H9 (cell line): ENCODE data around the gene SGMS2. TPM values are rescaled to one million over a fixed set of nuclear protein-coding genes. Genes with fewer than 3 reads are reported as not detected.

ENCODE experiments used
- DNase-seq: peaks from one replicate; pipeline ENCODE4 v3.0.0-alpha.2; 2017
- H2AFZ ChIP-seq: one replicate; pipeline ENCODE4 v1.6.1; 2013; ENCODE audit warnings: mild to moderate bottlenecking, low read length, control low read depth, moderate library complexity
- H2AK5ac ChIP-seq: 2 replicates; pipeline ENCODE4 v1.6.1; 2013; ENCODE audit warnings: low read length, control low read depth, mixed read lengths; ENCODE audit not compliant: insufficient read length
- H2BK120ac ChIP-seq: one replicate; pipeline ENCODE4 v1.6.1; 2013; ENCODE audit warnings: low read depth, mild to moderate bottlenecking, low read length, control low read depth, inconsistent platforms; ENCODE audit not compliant: poor library complexity, severe bottlenecking
- H2BK12ac ChIP-seq: 2 replicates; pipeline ENCODE4 v1.6.1; 2013; ENCODE audit warnings: low read length, control low read depth, mixed read lengths, low read depth; ENCODE audit not compliant: insufficient read length
- H2BK15ac ChIP-seq: 2 replicates; pipeline ENCODE4 v1.6.1; 2013; ENCODE audit warnings: low read depth, low read length, control low read depth
- H2BK20ac ChIP-seq: one replicate; pipeline ENCODE4 v1.6.1; 2013; ENCODE audit warnings: low read depth, mild to moderate bottlenecking, low read length, control low read depth, inconsistent platforms; ENCODE audit not compliant: poor library complexity, severe bottlenecking
- H2BK5ac ChIP-seq: 2 replicates; pipeline ENCODE4 v1.6.1; 2013; ENCODE audit warnings: low read length, control low read depth, mixed read lengths; ENCODE audit not compliant: insufficient read length
- H3K14ac ChIP-seq: 2 replicates; pipeline ENCODE4 v1.6.1; 2013; ENCODE audit warnings: low read length, control low read depth; ENCODE audit not compliant: insufficient read depth
- H3K18ac ChIP-seq: 2 replicates; pipeline ENCODE4 v1.6.1; 2013; ENCODE audit warnings: low read depth, mild to moderate bottlenecking, mixed read lengths, low read length, control low read depth; ENCODE audit not compliant: insufficient read length
- H3K23ac ChIP-seq: 2 replicates; pipeline ENCODE4 v1.6.1; 2013; ENCODE audit warnings: low read length, control low read depth, mixed read lengths, low read depth; ENCODE audit not compliant: insufficient read length
- H3K23me2 ChIP-seq: 2 replicates; pipeline ENCODE4 v1.6.1; 2013; ENCODE audit warnings: low read depth, mild to moderate bottlenecking, mixed read lengths, low read length, control low read depth; ENCODE audit not compliant: insufficient read length, poor library complexity, severe bottlenecking
- H3K27ac ChIP-seq: 2 replicates; pipeline ENCODE4 v1.5.1; 2013; ENCODE audit warnings: low read length, control low read depth, mixed read lengths, low read depth; ENCODE audit not compliant: insufficient read length
- H3K27me3 ChIP-seq: 2 replicates; pipeline ENCODE4 v1.6.1; 2013; ENCODE audit warnings: low read length, control low read depth, inconsistent platforms; ENCODE audit not compliant: insufficient read depth
- H3K4ac ChIP-seq: 2 replicates; pipeline ENCODE4 v1.6.1; 2013; ENCODE audit warnings: low read depth, mild to moderate bottlenecking, control low read depth, inconsistent platforms, low read length, moderate library complexity
- H3K4me1 ChIP-seq: 2 replicates; pipeline ENCODE4 v1.6.1; 2013; ENCODE audit warnings: low read length, control low read depth, inconsistent platforms; ENCODE audit not compliant: insufficient read depth
- H3K4me2 ChIP-seq: 2 replicates; pipeline ENCODE4 v1.6.1; 2013; ENCODE audit warnings: low read length, control low read depth, mixed read lengths; ENCODE audit not compliant: insufficient read length, insufficient read depth
- H3K56ac ChIP-seq: 2 replicates; pipeline ENCODE4 v1.6.1; 2013; ENCODE audit warnings: low read depth, mild to moderate bottlenecking, mixed read lengths, low read length, control low read depth; ENCODE audit not compliant: insufficient read length
- H3K79me1 ChIP-seq: 2 replicates; pipeline ENCODE4 v1.6.1; 2013; ENCODE audit warnings: low read depth, mild to moderate bottlenecking, moderate library complexity, low read length, control low read depth, inconsistent platforms; ENCODE audit not compliant: insufficient read depth, poor library complexity, severe bottlenecking
- H3K79me2 ChIP-seq: 2 replicates; pipeline ENCODE4 v1.6.1; 2013; ENCODE audit warnings: low read length, control low read depth, inconsistent platforms; ENCODE audit not compliant: insufficient read depth
- H3K9ac ChIP-seq: 2 replicates; pipeline ENCODE4 v1.6.1; 2013; ENCODE audit warnings: low read length, control low read depth, mixed read lengths; ENCODE audit not compliant: insufficient read length; ENCODE audit errors: extremely low read depth
- H3K9me3 ChIP-seq: one replicate; pipeline ENCODE4 v1.6.1; 2013; ENCODE audit warnings: low read depth, low read length, inconsistent platforms; ENCODE audit not compliant: control insufficient read depth
- H3T11ph ChIP-seq: one replicate; pipeline ENCODE4 v1.6.1; 2013; ENCODE audit warnings: mild to moderate bottlenecking, low read length, control low read depth, inconsistent platforms
- H4K20me1 ChIP-seq: one replicate; pipeline ENCODE4 v1.6.1; 2013; ENCODE audit not compliant: control insufficient read depth, insufficient read length, insufficient read depth
- H4K5ac ChIP-seq: 2 replicates; pipeline ENCODE4 v1.6.1; 2013; ENCODE audit warnings: low read depth, mild to moderate bottlenecking, mixed read lengths, low read length, control low read depth; ENCODE audit not compliant: insufficient read length
- H4K8ac ChIP-seq: replicated peaks from 2 replicates; pipeline ENCODE4 v1.6.1; 2013; ENCODE audit warnings: low read length, control low read depth, mixed read lengths, low read depth; ENCODE audit not compliant: insufficient read length
- H4K91ac ChIP-seq: 2 replicates; pipeline ENCODE4 v1.6.1; 2013; ENCODE audit warnings: low read depth, mild to moderate bottlenecking, moderate library complexity, mixed read lengths, low read length, control low read depth; ENCODE audit not compliant: insufficient read length
- H3K27ac Mint-ChIP-seq, 3 experiments: 2 replicates in 2 of 3; 3 replicates in 1 of 3; pipeline ENCODE4 v1.8.0; 2020 to 2021; ENCODE audit warnings: mixed read lengths in 3 of 3, mild to moderate bottlenecking in 1 of 3, moderate library complexity in 1 of 3
- H3K27me3 Mint-ChIP-seq: 2 replicates; pipeline ENCODE4 v1.8.0; 2021; ENCODE audit warnings: low read depth, mild to moderate bottlenecking, moderate library complexity, mixed read lengths
- H3K36me3 Mint-ChIP-seq, 3 experiments: 2 replicates in 2 of 3; 3 replicates in 1 of 3; pipeline ENCODE4 v1.8.0; 2020 to 2021; ENCODE audit warnings: low read depth in 3 of 3, mixed read lengths in 3 of 3; ENCODE audit not compliant: insufficient read depth in 1 of 3
- H3K4me1 Mint-ChIP-seq, 2 experiments: 2 replicates each; pipeline ENCODE4 v1.8.0; 2020; ENCODE audit warnings: mixed read lengths in 2 of 2
- H3K4me3 Mint-ChIP-seq, 2 experiments: 2 replicates in 1 of 2; 3 replicates in 1 of 2; pipeline ENCODE4 v1.8.0; 2020 to 2021; ENCODE audit warnings: mild to moderate bottlenecking in 2 of 2, mixed read lengths in 2 of 2, moderate library complexity in 1 of 2
- H3K9me3 Mint-ChIP-seq, 2 experiments: 2 replicates in 1 of 2; 3 replicates in 1 of 2; pipeline ENCODE4 v1.8.0; 2020; ENCODE audit warnings: mild to moderate bottlenecking in 2 of 2, mixed read lengths in 2 of 2, moderate library complexity in 1 of 2
- CTCF ChIP-seq: fragments of 200-600 bp; sonication (generic); conservative IDR thresholded peaks from 3 replicates; pipeline ENCODE4 v1.8.0; 2021; ENCODE audit warnings: antibody characterized with exemption, mild to moderate bottlenecking
- WGBS: extraction: QIAGEN DNeasy Blood & Tissue Kit; methylation state at CpG from one replicate; pipeline ENCODE4 v1.1.7; 2013; ENCODE audit warnings: missing lambda C conversion rate, low lambda C conversion rate, mixed read lengths; ENCODE audit not compliant: insufficient read length; ENCODE audit errors: extremely low coverage; 5-methylcytosine and 5-hydroxymethylcytosine counted together
- total RNA-seq: library from RNA; stranded (reverse); gene quantifications from 2 replicates; pipeline ENCODE4 v1.2.1, GENCODE V29; 2021

Gene SGMS2
- total RNA-seq, 1 experiment from 2014 or later, result 9.7 TPM

GRCh38 chr4:107799669-107800450 is 24.9 kb upstream of the SGMS2 start:
- no peak overlapping the region for H3K9ac ChIP-seq
- no peak overlapping the region for H3K4ac ChIP-seq
- no peak overlapping the region for H2BK120ac ChIP-seq
- no peaks in the 10 kb centered on the region for H3K23me2 ChIP-seq
- no peak overlapping the region for H4K8ac ChIP-seq
- Mint-ChIP-seq H3K4me1 (peaks cover 0 to 5% of the 10 kb centered on the region in 2 experiments; a peak in 1 of 4 replicates), H3K9me3 (no peaks in the 10 kb centered on the region), H3K27ac (no peak overlapping the region), H3K36me3 (no peaks in the 10 kb centered on the region; a peak in 1 of 7 replicates), H3K4me3 (no peak overlapping the region), H3K27me3 (peaks cover 2% of the 10 kb centered on the region; the same call in 1 of the 2 replicates)
- H3K9me3 ChIP-seq, result no peaks in the 10 kb centered on the region
- no peak overlapping the region for H2BK12ac ChIP-seq
- no peak for DNase-seq
- H3K79me2 ChIP-seq, result no peaks in the 10 kb centered on the region
- H2AK5ac ChIP-seq, result no peak overlapping the region
- H3K27ac ChIP-seq, result no peak overlapping the region
- H3K23ac ChIP-seq, result no peak overlapping the region
- H2BK15ac ChIP-seq, result no peak overlapping the region
- no peak overlapping the region for H3T11ph ChIP-seq
- no peak overlapping the region for H3K4me2 ChIP-seq
- H2BK20ac ChIP-seq, result no peak overlapping the region
- H3K56ac ChIP-seq, result no peak overlapping the region
- no peak for TF ChIP-seq CTCF
- no peaks in the 10 kb centered on the region for H3K79me1 ChIP-seq
- no peak overlapping the region for H4K5ac ChIP-seq
- no peak overlapping the region for H4K91ac ChIP-seq
- H4K20me1 ChIP-seq, result no peaks in the 10 kb centered on the region
- no peaks in the 10 kb centered on the region; the same call in 1 of the 2 replicates for H3K4me1 ChIP-seq
- H3K27me3 ChIP-seq, result no peaks in the 10 kb centered on the region
- WGBS, result no CpG with 5 or more reads among the region's 10 CpGs
- no peak overlapping the region for H2BK5ac ChIP-seq
- H2AFZ ChIP-seq, result no peak overlapping the region
- H3K18ac ChIP-seq, result no peak overlapping the region
- no peak overlapping the region for H3K14ac ChIP-seq
